Duodenal mucosa (tissue), 2 donors: ENCODE measurements around the gene GNAL.

Experiments used
- H3K27ac ChIP-seq: one replicate; pipeline ENCODE4 v1.7.0; 2013; ENCODE audit warnings: low read depth, low read length
- H3K27me3 ChIP-seq, 2 donors: one replicate each; pipeline ENCODE4 v1.7.0; 2013; ENCODE audit warnings: low read length in 2 of 2, control low read depth in 1 of 2; ENCODE audit not compliant: insufficient read depth in 2 of 2, control insufficient read depth in 1 of 2
- H3K36me3 ChIP-seq, 2 donors: one replicate each; pipeline ENCODE4 v1.7.0; 2013; ENCODE audit warnings: low read length in 2 of 2, control low read depth in 1 of 2; ENCODE audit not compliant: insufficient read depth in 2 of 2, control insufficient read depth in 1 of 2
- H3K4me1 ChIP-seq, 2 donors: one replicate each; pipeline ENCODE4 v1.7.0; 2013; ENCODE audit warnings: low read length in 2 of 2, control low read depth in 1 of 2; ENCODE audit not compliant: insufficient read depth in 2 of 2, control insufficient read depth in 1 of 2
- H3K4me3 ChIP-seq, 2 donors: one replicate each; pipeline ENCODE4 v1.7.0; 2013; ENCODE audit warnings: low read length in 2 of 2, low read depth in 1 of 2
- H3K9ac ChIP-seq, 2 donors: one replicate each; pipeline ENCODE4 v1.7.0; 2013; ENCODE audit warnings: low read length in 2 of 2, low read depth in 1 of 2
- H3K9me3 ChIP-seq, 2 donors: one replicate each; pipeline ENCODE4 v1.7.0; 2013; ENCODE audit warnings: low read length in 2 of 2, control low read depth in 1 of 2; ENCODE audit not compliant: control insufficient read depth in 1 of 2

The GNAL gene

DNA sequence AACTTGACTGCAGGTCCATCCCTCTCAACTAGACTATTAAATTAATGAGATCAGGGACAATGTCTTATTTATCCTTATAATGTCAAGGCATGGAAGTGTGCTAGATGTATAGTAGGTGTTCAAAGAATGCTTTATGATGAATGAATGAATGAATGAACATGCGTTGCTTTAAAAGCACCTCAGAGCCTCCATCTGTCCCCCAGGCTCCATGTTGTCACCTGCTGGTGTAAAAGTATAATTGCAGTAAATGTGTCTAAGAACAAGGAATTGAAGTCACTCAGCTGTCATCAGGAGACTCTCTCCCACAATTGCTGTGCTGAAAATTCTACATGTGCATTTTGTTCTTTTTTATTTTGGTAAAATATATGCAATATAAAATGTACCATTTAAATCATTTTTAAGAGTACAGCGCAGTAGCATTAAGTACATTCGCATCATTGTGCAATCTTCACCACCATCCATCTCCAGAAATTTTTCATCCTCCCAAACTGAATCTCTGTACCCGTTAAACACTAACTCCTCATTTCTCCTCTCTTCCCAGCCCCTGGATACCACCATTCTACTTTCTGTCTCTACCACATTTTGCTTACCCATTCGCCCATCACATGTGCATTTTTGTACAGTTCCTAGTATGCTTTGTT lies 52.6 kb downstream of the GNAL start:
- no peak overlapping the region for H3K27ac ChIP-seq
- H3K9me3 ChIP-seq: no peaks in the 10 kb centered on the region
- no peak overlapping the region for H3K4me3 ChIP-seq
- H3K36me3 ChIP-seq: no peaks in the 10 kb centered on the region
- H3K9ac ChIP-seq: no peak overlapping the region
- H3K4me1 ChIP-seq: no peaks in the 10 kb centered on the region
- H3K27me3 ChIP-seq: peaks cover 10 to 13% of the 10 kb centered on the region in 2 donors

DNA sequence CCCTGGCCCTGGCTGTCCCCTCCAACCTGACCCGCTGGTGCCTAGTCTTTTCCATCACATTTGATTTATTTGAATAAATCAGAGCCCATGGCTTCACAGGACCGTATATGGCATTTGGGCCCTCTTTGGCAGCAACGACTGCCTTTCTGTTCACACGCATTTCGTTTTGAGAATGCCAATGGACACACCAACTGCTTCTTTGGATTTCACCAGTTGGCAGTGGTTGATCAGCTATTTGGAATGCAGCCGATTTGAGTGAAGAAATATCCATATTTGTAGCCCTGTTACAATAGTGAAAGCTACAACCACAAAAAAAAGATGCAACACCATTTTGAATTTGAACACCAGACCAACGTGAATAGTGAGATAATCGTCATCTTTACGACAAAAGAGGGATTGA lies 56.5 kb downstream of the GNAL start:
- H3K4me3 ChIP-seq: no peak overlapping the region
- no peak overlapping the region for H3K27ac ChIP-seq
- H3K9ac ChIP-seq: no peak overlapping the region
- no peaks in the 10 kb centered on the region for H3K4me1 ChIP-seq
- H3K27me3 ChIP-seq: peaks cover 12 to 13% of the 10 kb centered on the region in 2 donors
- no peaks in the 10 kb centered on the region for H3K36me3 ChIP-seq
- H3K9me3 ChIP-seq: no peaks in the 10 kb centered on the region

DNA sequence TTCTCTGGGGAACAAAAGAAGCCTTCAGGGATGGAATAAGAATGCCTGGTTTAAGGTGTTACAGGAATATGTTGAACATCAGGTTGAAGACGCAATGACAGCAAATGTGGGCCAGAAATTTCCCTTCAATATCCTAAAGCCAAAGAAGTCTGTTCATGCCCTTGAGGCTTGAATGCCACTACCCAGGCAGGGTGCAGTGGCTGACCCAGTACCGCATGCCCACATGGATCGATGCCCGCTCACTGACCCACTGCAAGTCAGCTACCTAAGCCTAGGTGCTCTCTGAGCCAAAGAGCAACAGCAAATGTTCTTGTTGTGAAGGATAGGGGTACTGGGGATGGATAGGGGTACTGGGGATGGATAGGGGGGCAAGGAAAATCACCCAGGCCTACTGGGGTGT lies 58.2 kb downstream of the GNAL start:
- Histone ChIP-seq H3K9me3 (no peaks in the 10 kb centered on the region), H3K4me1 (no peaks in the 10 kb centered on the region), H3K27ac (no peak overlapping the region), H3K27me3 (peaks cover 18% of the 10 kb centered on the region in 2 donors), H3K4me3 (no peak overlapping the region), H3K36me3 (no peaks in the 10 kb centered on the region), H3K9ac (no peak overlapping the region)

DNA sequence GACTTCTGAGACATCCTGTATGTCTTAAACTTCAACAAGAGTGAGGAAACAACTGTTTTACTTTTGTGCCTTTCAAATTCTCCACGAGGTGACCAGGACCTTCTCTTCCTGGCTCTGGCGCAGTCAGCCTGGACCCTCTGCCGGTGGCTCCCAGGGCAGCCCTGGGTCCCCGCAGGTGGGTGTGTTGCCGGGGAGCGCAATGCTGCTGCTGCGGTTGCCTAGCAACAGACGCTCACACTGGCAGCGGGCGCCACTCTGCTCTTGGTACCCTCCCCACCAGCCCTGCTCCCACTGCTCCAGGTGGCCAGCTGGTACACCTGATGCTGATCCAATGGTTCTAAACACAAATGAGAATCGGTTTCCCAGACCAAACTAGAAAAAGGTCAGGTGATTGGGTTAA lies 58.7 kb downstream of the GNAL start:
- Histone ChIP-seq H3K9ac (no peak overlapping the region), H3K36me3 (no peaks in the 10 kb centered on the region), H3K4me1 (no peaks in the 10 kb centered on the region), H3K27ac (no peak overlapping the region), H3K9me3 (no peaks in the 10 kb centered on the region), H3K4me3 (no peak overlapping the region), H3K27me3 (peaks cover 14 to 15% of the 10 kb centered on the region in 2 donors)

DNA sequence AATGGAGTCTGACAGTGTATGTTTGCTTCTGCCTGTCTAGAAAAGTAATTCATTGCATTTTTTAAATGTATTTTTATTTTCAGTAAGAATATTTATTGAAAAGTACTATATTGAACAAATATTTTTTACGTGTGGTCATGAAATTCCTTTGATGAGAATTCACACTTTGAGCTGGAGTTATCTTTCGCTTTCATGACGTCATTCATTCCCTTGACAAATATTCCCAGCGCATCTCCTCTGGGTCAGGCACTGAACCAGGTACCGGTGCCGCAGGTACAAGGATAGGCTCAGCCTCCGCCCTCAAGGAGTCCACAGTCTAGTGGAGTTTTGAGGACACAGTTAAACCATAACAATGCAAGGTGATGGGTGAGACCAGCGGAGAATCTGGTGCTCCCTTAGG lies 60.2 kb downstream of the GNAL start:
- Histone ChIP-seq H3K4me3 (no peak overlapping the region), H3K27me3 (peaks cover 11% of the 10 kb centered on the region in 2 donors), H3K4me1 (no peaks in the 10 kb centered on the region), H3K36me3 (no peaks in the 10 kb centered on the region), H3K9ac (no peak overlapping the region), H3K9me3 (no peaks in the 10 kb centered on the region), H3K27ac (no peak overlapping the region)

DNA sequence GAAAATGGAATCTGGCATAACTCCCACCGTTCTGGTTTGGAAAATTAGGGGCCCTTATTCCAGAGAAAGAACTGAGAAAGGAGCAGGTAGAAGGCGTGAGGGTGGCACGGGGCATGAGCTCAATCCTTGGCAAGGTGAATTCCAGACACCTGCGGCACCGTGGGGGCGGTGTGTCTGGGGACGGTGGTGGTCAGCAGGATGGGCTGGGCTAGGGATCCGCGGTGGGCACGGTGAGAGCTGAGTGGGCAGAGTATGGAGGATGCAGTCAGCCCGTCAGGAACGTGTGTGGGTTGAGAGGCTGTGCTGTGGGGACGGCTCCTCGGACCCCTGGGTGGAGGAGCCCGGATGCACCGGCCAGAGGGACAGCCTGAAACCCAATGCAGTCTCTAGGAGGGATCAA lies 61.1 kb downstream of the GNAL start:
- no peaks in the 10 kb centered on the region for H3K4me1 ChIP-seq
- peaks cover 11% of the 10 kb centered on the region in 2 donors for H3K27me3 ChIP-seq

DNA sequence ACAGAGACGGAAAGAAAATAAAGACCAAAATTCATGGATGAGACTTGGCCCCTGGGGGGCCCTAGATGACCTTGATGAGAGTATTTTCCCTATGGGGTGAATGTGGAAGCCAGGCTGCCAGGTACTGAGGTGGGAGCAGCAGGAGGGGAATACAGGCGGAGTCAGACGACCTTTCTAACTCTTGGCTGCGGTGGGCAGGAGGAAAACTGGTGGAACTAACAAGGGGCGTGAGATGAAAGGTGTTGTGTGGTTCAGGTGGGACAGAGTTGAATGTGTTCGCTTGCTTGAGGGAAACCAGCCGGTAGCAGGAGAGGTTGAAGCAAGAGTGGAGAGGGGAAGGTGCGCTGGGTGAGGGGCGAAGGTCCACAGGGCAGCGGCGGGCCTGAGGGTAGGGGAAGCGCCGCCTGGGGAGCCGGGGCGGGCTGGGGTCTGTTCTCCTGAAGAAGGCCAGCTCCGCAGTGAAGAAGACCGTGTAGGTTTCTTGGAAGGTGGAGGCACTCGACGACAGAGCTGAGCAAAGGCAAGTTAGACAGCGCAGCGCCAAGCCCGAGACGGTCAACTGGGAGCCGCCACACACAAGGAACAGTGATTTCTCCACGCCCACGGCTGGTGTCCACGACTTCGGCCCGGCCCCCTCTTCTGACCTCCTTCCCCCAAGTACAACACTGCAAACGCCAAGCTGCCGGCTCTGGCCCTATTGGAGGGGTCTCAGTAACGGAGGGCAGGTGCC lies 61.7 kb downstream of the GNAL start:
- peaks cover 11% of the 10 kb centered on the region in 2 donors for H3K27me3 ChIP-seq
- no peaks in the 10 kb centered on the region for H3K4me1 ChIP-seq
- H3K4me3 ChIP-seq: no peak overlapping the region
- H3K36me3 ChIP-seq: no peaks in the 10 kb centered on the region
- no peak overlapping the region for H3K27ac ChIP-seq
- H3K9me3 ChIP-seq: no peaks in the 10 kb centered on the region
- no peak overlapping the region for H3K9ac ChIP-seq

More for the DNA sequence above, 61.1 kb downstream of the GNAL start:
- no peaks in the 10 kb centered on the region for H3K9me3 ChIP-seq
- no peak overlapping the region for H3K9ac ChIP-seq
- H3K36me3 ChIP-seq: no peaks in the 10 kb centered on the region
- H3K4me3 ChIP-seq: no peak overlapping the region
- H3K27ac ChIP-seq: no peak overlapping the region

DNA sequence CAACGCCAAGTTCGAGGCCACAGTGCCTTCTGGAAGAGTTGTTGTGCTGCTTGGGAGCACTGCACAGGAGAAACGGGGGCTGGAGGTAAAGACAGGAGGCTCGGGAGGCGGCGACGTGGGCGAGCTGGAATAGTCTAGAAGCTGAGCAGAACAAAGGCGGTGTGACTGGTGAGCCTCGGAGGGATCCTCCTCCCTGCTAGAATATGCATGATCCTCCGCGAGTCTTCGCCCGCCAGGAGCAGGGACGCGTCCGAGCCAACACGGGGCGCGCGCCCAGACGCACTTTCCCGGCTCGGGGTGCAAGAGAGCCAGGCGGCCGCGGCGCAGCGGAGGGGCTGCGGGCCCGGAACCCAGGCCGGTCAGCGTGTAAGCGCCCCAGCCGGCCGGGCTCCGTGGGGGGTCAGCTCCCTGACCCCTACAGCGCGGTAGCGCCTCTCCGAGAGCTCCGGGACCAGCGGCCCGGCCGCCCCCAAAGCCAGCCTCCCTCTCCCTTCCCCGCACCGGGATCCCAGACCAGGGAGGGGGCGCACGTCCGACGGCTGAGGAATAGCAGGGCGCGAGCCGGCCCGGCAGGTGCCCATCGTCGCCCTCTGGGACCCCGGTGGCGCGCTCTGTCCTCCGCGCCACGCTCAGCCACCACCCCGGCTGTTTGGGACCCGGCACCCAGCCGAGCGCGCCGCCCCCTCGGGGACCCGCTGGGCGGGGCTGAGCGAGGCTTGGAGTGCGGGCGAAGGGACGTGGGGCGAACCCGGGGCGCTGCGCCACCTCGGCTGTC lies 62.5 kb downstream of the GNAL start:
- Histone ChIP-seq H3K4me3 (no peak overlapping the region), H3K27me3 (peaks cover 11% of the 10 kb centered on the region in 2 donors), H3K36me3 (no peaks in the 10 kb centered on the region), H3K9me3 (no peaks in the 10 kb centered on the region), H3K27ac (no peak overlapping the region), H3K9ac (no peak overlapping the region), H3K4me1 (no peaks in the 10 kb centered on the region)

DNA sequence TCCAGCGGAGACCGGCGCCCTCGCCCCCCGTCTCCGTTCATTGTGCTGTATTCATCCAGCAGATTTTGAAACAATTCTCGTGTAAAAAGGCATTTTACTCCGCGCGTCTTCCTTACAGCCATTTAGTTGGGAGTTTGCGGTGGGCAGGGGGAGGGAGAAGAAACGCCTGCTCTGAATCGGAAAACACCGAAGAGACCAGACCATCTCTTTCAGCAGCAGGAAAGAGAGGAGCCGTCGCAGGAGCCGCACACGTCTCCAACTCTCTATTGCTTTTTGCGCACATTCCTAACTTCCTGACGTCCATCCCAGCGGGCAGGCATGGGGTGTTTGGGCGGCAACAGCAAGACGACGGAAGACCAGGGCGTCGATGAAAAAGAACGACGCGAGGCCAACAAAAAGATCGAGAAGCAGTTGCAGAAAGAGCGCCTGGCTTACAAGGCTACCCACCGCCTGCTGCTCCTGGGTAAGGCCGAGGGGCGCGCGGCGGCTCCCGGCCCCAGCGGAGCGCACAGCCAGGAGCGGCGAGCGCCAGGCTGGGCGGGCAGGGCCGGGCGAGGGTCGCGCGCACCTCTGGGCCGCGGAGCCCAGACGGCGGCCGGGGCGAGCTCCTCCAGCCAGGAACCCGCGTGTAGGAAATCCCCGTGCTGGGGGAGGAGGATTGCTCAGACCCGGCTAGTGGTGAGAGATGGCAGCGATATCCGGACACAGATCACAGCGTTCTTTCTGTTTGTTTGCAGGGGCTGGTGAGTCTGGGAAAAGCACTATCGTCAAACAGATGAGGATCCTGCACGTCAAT lies 63.2 kb downstream of the GNAL start:
- no peaks in the 10 kb centered on the region for H3K36me3 ChIP-seq
- H3K9me3 ChIP-seq: no peaks in the 10 kb centered on the region
- peaks cover 11% of the 10 kb centered on the region in 2 donors for H3K27me3 ChIP-seq
- H3K4me1 ChIP-seq: no peaks in the 10 kb centered on the region
- H3K4me3 ChIP-seq: no peak overlapping the region
- no peak overlapping the region for H3K27ac ChIP-seq
- H3K9ac ChIP-seq: no peak overlapping the region
